GM21423 (cell line): ENCODE measurements around the gene KIAA1614.
A peak's percentile ranks its signal among the peaks of the same experiment; 100 is the strongest.

Experiments
- ATAC-seq: cut with Tn5 transposase; IDR thresholded peaks from one replicate; pipeline ENCODE4 v1.9.1; 2021; ENCODE audit warnings: mild to moderate bottlenecking, moderate library complexity; ENCODE audit not compliant: unreplicated experiment

The KIAA1614 gene

DNA sequence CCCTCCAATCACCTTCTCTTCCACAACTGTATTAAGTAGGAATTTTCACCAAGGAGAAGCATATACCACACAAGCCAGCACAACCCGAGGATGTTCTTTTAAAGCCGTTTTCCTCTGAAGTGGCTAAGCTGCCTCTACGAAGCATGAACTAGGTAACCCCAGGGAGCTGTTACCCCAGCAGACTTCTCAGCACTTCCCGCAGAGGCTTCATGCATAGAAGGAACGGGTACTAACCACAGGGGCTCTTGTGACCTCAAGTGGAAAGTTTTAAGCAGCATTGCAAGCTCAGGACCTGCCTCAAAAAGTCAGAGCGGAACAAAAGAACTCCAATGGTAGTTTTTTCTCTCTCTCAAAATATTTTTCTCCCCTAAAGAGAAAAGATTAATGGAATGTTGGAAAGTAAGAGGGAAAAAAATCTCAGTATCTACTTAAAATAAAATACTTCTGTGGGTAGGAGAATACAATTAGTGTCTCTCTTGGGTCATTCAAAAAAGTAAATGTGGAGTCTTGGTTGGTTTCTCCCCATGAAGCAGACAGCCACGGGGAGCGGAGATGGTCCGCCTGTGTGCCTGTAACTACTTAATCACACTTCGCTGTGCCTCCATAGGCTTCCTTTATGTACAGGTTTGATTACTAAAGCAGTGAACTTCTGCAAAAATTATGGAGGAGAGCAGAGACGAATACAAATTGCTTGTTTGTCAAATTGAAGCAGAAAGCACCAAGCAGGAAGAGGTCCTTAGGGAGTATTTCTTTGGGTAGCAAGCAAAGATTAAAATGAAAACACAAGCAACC, 69.1 kb downstream of the KIAA1614 start:
- ATAC-seq, result peak; percentile 97

- ATAC-seq, result no peak
These were observed 69.7 kb downstream of the KIAA1614 start for GRCh38 chr1:180982422-180982821.

DNA sequence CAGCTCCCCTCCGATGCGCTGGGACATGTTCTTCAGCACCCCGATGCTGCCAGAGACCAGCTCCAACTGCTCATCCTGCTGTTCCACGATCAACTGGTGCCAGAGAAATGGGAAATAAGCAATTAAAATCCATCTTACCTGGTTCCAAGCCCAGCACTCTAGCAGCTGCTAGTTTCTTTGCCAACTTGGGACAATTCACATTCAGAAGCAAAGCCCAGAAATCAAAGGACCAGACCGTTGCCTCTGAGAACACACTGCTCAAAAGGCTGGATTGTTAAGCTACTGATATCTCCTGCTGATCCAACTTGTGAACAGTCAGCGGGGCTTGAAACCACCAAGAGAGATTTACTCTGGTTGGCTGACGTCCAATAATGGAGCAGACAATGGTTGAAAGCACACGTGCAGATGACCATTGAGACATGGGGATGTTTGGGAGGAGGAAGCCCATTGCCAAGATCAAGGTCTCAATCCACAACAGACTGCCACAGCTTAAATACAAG, 75.6 kb downstream of the KIAA1614 start:
- ATAC-seq, result no peak

DNA sequence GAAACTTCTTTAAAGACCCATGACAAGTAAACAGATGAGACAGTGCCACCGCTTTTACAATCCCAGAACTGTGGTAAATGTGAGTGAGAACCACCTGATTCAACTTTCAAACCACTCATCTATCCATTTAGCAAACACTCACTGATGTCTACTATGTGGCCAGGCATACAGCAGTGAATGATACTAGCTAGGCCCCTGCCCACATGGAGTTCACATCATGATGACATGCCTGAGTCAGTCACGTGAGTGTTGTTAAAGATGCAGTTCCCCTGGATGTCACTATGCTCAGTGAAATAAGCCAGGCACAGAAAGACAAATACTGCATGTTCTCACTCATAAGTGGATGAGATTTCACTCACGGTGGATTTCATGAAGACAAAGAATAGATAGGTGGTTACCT, 81.6 kb downstream of the KIAA1614 start:
- no peak for ATAC-seq

DNA sequence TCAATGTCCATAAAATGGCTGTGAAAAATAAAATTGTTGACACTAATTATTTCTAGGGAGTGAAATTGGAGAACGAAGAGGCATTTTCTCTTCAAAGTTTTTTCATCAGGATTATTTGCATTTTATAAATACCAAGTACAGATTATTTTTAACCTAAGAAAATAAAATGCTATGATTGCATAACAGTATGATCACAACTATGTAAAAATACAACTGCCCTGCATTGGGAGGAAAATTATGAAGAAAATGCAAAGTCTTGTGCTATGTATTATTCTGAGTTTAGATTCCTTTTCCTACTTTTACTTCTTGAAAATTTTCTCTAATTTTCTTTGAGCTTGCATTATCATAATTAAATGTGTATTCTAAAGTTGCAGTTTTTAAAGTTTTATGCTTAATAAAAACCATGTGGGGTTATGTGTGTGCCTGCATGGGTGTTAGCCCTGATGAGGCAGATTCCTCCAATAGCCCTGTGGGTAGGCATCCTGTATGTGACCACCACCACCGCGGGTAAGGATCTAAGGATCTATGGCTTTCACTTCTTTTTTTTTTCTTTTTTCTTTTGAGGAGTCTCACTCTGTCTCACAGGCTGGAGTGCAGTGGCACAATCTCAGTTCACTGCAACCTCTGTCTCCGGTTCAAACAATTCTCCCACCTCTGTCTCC, 85.3 kb downstream of the KIAA1614 start:
- ATAC-seq, result no peak
